HG03066 (cell line): ENCODE data around the gene RAB4B.
"Not testable (repeated sequence)": the region's sequence is repeated elsewhere in the genome, so short reads cannot be mapped to it uniquely, and the experiment has no call there.

ENCODE experiments used
- ATAC-seq: cut with Tn5 transposase; IDR thresholded peaks from one replicate; pipeline ENCODE4 v1.9.1; 2021; ENCODE audit warnings: low read depth; ENCODE audit not compliant: unreplicated experiment

Gene RAB4B

DNA sequence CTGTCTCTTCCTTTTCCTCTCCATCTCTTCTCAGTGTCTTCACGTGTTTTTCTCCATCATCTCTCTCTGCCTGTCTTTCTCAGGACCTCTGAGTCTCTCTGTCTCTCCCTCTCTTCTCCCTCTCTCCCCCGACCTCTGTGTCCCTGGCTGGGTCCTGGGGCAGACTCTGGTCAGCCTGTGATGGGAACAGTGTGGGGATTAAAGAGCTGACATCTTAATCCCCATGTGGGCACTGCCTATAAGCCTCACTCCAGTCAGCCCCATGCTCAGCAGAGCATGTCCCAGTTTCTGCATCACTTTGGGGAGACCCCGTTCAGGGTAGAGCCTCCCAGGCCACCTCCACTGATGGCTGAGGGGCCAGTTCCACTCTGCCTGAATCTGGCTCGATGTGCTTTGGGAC is 37.2 kb downstream of the RAB4B start:
- ATAC-seq = no peak

DNA sequence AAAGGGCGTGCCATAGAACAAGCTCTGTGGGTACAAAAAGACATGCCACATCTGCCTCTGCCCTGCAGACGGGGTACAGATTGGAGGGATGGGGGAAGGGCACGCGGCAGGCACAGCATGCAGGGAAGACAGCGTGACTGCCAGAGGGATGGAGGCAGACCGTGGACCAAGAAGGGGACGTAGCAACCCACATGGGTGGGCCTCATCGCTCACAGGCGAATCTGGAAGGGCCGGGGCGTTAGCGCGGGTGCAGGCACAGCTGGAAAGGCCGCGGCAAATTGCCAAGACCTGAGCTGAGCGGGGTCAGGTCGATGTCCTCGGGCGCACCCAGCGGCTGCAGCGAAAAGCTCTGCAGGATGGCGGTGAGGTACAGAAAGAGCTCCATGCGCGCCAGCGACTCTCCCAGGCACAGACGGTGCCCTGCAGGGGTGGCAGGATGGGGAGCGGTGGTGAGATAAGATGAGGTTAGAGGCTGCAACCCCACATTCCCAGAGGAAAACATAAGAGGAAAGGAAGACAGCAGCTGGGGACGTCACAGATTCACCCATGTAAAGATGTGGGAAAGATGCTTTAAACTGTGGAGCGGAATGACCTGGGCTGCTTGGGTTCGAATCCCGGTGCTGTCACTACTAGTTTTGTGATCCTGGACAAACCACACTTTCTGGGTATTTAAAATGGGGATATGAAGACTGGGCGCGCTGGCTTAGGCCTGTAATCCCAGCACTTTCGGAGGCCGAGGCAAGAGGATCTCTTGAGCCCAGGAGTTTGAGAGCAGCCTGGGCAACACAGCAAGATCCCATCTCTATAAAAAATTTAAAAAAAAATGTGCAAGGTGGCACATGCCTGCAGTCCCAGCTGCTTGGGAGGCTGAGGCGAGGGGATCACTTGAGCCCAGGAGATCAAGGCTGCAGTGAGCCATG is 40.7 kb downstream of the RAB4B start:
- ATAC-seq = not testable (repeated sequence)

DNA sequence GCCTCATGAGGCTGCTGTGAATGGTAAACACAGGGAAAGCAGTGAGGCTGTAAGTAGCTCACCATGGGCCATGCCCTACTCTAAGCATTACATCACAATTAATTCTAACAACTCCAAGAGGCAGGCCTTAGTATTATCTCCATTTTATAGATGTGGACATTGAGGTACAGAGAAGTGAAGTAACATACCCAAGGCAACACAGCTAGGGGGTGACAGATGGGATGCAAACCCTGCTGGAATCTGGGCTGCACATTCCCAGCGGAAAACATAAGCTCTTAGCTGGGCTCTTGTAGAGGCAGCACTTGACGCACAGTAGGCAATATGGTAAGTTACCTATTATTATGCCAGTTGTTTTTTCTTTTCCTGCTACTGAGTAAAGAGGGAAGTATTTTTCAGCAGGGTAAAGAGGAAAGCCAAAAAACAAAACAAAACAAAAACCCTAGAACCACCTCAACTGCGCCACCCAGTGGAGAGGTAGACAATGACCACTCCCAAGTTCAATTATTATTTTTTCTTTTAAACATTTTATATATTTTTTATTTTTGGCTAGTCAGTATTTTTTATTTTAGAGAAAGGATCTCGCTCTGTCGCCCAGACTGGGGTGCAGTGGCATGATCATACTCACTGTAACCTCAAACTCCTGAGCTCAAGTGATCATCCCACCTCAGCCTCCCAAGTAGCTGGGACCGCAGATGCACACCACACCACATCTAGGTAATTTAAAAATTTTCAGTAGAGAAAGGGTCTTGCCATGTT is 41.6 kb downstream of the RAB4B start:
- not testable (repeated sequence) for ATAC-seq

DNA sequence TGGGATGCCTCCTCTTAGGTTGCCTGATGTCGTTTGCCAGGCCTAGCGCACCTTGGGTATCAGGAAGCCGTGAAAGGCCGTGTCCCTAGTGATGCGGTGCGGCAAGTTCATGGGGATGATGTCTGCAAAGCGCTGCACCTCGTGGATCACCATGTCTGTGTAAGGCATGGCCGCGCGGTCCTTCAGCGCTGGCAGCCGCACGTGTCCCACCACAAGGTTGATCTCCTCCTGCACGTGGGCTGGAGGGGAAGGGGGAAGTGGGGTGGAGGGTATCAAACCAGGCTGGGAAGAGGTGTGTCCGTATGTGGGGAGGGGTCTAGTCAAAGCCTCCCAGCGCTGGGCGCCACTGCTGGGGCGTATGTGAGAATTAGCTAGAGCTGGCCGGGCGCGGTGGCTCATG is 44.1 kb downstream of the RAB4B start:
- no peak for ATAC-seq

DNA sequence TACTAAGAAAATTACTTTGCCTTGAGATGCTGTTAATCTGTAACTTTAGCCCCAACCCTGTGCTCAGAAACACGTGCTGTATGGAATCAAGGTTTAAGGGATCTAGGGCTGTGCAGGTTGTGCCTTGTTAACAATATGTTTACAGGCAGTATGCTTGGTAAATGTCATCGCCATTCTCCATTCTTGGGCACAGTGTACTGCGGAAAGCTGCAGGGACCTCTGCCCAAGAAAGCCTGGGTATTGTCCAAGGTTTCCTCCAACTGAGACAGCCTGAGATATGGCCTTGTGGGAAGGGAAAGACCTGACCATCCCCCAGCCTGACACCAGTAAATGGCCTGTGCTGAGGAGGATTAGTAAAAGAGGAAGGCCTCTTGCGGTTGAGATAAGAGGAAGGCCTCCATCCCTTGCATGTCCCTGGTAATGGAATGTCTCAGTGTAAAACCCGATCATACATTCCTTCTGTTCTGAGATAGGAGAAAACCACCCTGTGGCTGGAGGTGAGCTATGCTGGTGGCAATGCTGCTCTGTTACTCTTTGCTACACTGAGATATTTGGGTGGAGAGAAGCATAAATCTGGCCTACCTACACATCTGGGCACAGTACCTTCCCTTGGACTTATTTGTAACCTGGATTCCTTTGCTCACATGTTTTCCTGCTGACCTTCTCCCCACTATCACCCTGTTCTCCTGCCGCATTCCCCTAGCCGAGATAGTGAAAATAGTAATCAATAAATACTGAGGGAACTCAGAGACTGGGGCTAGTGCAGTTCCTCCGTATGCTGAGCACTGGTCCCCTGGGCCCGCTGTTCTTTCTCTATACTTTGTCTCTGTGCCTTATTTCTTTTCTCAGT is 44.9 kb downstream of the RAB4B start:
- ATAC-seq = not testable (repeated sequence)

DNA sequence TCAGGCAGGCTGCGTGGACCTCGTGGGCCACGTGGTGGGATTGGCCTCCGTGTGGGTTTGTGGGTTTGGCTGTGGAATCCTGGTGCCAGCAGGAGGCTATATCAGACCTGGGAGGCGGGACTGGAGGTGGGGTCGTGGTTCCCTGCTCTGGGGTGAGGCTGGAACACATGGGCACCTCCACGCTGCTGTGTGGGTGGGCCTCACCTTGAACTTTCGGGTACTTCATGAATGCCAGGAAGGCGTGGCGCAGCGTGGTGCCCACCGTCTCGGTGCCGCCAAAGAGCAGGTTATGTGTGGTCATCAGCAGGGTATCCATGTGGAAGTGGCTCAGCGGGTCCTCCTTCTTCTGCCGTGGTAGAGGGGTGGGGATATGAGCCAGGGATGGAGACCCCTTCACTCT is 46.9 kb downstream of the RAB4B start:
- ATAC-seq = not testable (repeated sequence)

DNA sequence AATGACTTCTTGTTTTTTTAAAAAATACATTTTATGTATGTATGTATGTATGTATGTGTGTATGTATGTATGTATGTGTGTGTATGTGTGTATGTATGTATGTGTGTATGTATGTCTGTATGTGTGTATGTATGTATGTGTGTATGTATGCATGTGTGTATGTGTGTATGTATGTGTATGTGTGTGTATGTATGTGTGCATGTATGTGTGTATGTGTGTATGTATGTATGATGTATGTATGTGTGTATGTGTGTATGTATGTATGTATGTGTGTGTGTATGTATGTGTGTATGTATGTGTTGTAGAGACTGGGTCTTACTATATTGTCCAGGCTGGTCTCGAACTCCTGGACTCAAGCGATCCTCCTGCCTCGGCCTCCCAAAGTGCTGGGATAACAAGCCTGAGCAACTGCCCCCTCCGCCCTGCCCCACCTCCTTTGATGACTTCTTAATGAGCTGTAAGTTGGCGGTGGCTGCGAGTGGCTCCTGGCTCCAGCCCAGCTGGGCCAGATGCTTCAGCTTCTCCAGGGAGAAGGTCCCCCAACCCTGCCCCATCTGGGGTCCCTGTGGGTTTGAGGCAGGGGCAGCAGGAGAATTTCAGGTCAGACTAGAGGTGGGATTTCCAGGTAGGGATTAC is 47.5 kb downstream of the RAB4B start:
- not testable (repeated sequence) for ATAC-seq

DNA sequence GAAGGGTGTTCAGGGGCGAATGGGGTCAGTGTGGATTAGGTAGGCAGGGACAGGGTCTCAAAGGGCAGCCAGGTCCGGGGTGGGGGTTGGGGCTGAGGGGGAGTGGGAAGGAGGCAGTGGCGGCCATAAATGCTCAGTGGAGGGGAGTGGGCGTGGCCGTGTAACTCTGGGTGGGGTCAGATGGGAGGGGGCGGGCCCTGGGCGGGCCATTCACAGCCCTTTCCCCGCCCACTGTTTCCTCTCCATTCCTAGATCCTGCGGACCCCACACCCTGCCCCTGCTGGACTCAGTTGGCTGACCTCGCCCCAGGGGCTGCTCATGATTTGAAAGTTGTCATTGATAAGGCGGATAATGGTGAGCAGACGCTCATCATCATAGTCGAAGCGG is 48.3 kb downstream of the RAB4B start:
- ATAC-seq = not testable (repeated sequence)

DNA sequence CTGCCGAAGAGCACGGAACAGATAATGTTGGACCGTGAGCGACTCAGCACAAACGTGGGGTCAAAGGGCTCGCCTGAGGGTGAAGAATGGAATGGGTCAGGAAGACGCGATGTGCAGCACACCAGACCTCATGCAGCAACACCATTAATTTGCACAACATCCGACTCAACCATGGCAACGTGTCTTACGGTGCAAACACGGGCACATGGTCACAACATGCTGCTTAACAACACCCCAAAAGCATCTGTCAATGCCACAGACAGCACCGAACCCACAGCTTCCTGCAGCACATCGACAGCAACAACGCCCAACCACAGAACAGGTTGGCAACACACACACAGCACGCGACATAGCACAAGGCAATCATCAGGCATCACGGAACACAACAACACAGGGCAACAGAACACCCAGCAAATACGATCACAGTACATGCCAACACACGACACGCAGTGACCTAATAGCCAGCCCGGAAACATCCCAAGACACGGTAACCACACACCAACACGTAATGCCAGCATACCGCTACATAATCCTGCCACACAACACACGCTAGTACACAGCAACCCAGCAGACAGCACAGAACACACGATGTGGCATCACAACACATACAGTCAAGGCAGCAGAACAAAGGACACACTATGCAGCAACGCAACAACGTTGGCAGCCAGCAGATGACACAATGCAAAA is 48.8 kb downstream of the RAB4B start:
- not testable (repeated sequence) for ATAC-seq

DNA sequence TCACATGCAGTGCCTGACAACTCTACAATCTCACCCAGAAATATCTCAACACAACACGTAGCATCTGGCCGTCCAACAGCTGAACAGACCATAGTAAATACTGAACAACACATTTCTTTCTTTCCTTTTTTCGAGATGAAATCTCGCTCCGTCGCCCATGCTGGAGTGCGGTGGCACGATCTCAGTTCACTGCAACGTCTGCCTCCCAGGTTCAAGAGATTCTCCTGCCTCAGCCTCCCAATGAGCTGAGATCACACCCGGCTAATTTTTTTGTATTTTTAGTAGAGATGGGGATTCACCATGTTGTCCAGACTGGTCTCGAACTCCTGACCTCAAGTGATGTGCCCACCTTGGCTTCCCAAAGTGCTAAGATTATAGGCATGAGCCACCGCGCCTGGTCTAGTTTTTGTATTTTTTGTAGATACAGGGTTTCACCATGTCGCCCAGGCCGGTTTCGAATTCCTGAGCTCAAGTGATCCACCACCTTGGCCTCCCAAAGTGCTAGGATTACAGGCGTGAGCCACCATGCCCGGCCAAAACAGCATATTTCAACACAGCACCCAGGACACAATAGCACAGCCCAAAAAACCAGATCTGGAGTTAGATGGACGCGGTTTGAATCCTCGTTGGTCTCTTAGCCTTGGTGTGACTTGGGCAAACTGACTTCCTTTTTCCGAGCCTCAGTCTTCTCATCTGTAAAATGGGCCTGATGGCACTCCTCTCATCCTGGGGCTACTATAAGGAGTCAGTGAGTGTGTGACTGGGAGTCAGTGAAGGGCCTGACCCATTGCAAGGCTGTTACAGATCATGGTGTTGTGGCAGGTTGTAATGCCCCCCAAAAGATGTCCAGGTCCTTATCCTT is 49.6 kb downstream of the RAB4B start:
- ATAC-seq = no peak

DNA sequence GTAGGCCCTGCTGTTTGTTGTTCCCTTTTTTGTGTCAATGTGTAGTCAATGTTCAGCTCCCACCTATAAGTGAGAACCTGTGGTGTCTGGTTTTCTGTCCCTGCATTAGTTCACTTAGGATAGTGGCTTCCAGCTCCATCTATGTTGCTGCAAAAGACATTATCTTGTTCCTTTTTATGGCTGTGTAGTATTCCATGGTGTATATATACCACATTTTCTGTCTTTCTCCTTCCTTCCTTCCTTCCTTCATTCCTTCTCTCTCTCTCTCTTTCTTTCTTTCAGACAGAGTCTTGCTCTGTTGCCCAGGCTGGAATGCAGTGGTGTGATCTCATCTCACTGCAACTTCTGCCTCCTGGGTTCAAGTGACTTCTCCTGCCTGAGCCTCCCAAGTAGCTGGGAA is 51.2 kb downstream of the RAB4B start:
- ATAC-seq = no peak

DNA sequence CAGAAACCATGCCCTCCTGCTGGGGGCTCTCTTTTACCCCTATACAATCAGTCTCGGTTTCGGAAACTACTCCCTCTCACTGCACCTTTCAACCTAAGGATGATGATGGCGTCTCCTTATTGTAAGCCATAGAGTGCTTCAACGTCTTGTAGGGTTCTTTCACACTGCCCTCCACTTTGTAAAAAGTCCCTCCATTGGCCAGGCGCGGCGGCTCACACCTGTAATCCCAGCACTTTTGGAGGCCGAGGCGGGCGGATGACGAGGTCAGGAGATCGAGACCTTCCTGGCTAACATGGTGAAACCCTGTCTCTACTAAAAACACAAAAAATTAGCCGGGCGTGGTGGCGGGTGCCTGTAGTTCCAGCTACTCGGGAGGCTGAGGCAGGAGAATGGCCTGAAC is 52.7 kb downstream of the RAB4B start:
- not testable (repeated sequence) for ATAC-seq

DNA sequence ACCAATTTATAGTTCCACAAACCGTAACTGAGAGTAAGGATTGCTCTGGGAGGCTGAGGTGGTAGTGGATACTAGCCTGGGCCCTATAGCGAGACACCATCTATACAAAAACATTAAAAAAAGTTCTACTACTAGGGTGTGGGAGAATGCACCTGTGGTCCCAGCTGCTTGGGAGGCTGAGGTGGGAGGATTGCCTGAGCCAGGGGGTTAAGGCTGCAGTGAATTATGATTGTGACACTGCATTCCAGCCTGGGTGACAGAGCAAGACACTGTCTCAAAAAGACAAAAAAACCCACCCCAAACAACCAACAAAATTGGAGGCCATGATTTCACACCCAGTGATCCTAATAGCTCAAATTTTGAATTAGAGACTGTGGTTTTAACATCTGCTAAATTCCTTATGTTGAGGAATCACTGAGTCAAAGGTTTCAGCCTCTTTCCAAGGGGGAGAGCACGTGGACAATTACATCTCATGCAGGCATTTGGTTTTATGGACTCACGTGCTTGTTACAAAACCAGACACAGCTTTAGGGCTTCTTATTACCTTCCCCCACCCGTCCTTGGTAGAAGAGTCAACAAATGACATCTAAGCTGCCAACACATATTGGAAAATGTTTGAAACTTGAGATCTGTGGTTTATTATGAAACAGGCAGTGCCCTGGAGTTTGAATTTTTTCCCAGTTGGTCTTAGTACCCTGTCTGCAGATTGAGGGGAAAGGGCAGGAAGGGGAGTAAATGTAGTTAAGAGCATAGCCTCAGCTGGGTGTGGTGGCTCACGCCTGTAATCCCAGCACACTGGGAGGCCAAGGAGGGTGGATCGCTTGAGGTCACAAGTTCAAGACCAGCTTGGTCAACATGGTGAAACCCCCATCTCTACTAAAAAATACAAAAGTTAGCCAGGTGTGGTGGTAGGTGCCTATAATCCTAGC is 53.7 kb downstream of the RAB4B start:
- ATAC-seq = no peak

DNA sequence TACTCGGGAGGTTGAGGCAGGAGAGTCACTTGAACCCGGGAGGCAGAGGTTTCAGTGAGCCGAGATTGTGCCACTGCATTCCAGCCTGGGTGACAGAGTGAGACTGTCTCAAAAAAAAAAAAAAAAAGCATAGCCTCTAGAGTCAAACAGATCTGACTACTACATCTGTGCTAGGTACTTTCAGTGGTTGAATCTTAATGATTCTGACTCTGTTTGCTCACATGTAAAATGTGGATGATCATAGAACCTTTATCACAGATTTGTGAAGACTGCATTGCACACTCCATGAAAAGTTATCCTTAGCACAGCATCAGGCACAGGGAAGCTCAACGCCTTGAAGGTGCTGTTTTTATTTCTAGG is 54.4 kb downstream of the RAB4B start:
- not testable (repeated sequence) for ATAC-seq

DNA sequence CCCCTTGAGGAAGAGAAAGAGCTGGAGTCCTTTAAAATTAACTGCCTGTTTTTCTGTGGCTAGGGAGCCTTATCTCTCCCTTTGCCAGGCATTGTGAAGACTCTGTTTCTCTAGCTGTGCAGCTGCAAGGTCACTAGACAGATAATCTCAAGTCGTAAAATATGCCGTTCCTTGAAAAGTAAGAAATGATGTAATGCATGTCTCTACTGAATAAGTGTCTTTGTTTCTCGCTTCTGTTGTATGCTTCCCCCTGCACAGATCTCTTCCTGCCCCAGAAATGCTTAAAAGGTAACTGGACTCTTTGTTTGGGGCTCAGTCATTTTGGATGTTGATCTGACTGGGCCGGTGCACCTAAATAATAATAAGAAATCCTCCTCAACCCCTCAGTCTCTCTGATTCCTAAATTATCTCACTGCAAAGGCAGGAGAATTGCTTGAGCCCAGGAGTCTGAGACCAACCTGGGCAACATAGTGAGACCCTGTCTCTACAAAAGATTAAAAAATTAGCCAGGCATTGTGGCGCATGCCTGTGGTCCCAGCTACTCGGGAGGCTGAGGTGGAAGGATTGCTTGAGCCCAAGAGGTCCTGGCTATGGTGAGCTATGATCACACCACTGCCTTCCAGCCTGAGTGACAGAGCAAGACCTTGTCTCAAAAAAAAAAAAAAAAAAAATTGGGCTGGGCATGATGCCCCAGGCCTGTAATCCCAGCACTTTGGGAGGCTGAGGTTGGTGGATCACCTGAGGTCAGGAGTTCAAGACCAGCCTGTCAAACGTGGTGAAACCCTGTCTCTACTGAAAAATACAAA is 55.9 kb downstream of the RAB4B start:
- ATAC-seq = not testable (repeated sequence)

DNA sequence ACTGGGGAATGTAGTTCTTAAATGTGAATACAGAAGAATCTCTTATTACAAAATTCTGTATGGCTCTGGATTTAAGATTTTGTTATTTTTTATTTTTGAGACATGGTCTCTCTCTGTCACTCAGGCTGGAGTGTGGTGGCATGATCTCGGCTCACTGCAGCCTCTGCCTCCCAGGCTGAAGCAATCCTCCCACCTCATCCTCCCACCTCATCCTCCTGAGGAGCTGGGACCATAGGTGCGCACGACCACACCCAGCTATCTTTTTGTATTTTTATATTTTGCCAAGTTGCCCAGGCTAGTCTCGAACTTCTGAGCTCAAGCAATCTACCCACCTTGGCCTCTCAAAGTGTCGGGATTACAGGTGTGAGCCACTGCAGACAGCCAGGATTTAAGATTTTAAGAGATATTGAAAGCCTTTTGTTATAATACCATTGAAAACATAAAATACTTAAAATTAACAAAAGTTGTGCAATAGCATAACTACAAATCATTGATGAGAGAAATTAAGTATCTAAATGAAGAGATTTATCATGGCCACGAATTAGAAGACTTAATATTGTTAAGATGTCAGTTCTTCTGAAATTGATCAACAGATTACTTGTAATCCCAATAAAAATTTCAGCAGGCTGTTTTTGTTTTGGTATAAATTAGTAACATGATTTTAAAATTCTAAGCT is 58.8 kb downstream of the RAB4B start:
- ATAC-seq = no peak
